GM12892 (cell line): Measurements from ENCODE around the gene ANKS4B.

Experiments used
- POLR2A ChIP-seq: IDR thresholded peaks from 2 replicates; pipeline ENCODE4 v1.6.1; 2011; ENCODE audit warnings: low read depth, low read length, control low read depth
- POLR2AphosphoS5 ChIP-seq: IDR thresholded peaks from 2 replicates; pipeline ENCODE4 v1.6.1; 2011; ENCODE audit warnings: low read depth, low read length, control low read depth

GRCh38 chr16:21267298-21267697 is 33.8 kb downstream of the ANKS4B start:
- TF ChIP-seq POLR2A (no peak), POLR2AphosphoS5 (no peak)
